GM19372 (cell line): ENCODE data around the gene PRPSAP1.
A peak's percentile ranks its signal among the peaks of the same experiment; 100 is the strongest.

Experiments used
- ATAC-seq: cut with Tn5 transposase; IDR thresholded peaks from one replicate; pipeline ENCODE4 v1.9.1; 2021; ENCODE audit warnings: mild to moderate bottlenecking, low read depth, moderate library complexity; ENCODE audit not compliant: unreplicated experiment

The PRPSAP1 gene, protein sequence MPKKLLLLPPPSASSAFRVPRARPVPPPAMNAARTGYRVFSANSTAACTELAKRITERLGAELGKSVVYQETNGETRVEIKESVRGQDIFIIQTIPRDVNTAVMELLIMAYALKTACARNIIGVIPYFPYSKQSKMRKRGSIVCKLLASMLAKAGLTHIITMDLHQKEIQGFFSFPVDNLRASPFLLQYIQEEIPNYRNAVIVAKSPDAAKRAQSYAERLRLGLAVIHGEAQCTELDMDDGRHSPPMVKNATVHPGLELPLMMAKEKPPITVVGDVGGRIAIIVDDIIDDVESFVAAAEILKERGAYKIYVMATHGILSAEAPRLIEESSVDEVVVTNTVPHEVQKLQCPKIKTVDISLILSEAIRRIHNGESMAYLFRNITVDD

DNA sequence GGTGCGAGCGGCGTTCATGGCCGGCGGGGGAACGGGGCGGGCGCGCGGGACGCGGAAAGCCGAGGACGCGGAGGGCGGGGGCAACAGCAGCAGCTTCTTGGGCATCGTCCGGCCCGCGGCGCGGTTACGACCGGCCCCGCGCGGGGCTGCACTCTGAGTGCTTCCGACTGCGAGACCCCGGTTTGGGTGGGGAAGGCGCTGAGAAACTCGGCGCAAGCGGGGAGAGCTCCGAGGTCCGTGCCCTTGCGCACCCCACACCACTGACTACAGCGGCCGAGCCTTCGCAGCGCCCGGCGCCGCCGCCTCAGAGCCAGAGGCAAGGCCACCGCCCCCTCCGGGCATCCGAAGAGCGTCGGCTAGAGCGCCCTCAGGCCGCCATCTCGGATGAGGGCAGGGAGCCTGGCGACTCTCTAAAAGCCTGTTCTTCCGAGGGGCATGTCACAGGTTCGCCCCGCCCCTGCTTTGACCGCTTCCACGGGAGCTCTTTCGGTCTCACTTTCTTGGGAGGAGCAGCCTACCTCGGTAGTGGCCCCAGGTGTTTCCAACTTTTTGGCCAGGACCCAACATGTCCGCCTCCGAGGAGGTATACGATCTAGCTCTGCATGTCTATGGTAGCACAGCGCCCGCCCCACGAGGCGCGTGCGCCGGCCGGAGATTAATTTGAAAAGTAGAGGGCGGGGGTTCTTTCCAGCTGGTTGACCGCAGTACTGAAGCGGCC lies at the start of gene PRPSAP1:
Gene PRPSAP1, minus strand, starts transcription at position 318 of the 718 bp plus-strand sequence. Its CDS starts 213 bp downstream, at position 105.
- peak; percentile 85 for ATAC-seq

DNA sequence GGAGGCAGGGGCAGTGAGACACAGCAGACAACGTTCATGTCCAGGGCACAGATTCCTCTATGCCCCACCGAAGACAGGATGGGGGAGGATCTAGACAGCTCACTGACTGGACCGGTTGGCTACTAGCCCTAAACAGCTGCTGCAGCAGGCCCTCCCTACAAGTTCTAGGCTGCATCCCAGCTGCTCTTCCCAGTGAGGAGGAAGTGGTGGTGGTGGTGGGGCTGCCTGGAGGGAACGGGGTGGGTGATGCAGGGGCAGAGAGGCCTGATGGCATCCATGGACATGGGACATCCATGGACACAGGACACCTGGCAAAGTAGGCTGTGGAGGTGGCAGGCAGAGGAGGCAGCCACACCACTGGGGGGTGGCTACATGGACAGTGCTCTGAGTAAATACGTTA lies 49.0 kb upstream of the PRPSAP1 start:
- no peak for ATAC-seq

DNA sequence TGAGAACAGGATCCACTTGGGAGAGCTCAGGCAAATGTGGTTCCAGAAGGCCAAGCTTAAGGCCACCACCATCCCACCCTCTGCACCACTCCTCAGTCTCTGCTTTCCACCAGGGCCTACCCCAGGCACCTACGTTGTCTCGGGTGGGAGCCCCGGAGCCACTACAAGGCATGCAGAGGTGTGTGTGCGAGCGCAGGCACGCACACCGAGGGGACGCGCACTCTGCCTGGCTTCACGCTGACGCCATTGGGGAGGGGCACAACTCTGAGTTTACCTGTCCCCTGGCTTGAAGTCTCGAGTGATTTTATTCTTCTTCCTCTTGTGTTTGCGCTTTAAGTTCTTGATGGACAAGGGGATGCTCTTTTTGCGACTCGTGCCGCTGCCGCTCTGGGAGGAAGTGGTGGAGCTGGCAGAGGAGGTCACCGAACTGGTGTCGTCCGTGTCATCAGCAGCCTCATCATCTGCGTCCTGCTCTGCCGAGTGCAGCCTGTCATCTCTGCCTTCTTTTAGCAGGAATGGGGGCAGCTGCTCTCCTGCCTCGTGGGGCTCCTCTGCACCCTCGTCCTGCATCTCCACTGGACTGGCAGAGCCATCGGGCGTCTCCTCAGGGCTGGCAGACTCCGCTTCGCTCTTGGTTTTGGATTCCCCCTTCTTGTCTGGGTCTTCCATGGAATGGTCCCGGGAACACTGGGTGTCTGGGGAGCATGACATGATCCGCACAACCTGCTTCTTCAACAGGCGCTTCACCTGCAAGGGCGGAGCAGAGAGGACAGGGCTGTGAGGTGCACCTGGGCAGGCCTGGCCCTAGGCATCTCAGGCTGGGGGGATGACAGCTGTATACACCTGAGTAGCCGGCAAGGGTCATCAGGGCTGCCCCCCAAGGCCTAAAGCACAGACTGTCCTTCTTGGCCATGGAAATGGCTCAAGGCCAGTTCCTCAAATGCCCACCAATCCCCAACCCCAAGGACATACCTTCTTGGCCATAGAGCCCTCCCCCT lies 45.8 kb upstream of the PRPSAP1 start:
- ATAC-seq, result no peak

DNA sequence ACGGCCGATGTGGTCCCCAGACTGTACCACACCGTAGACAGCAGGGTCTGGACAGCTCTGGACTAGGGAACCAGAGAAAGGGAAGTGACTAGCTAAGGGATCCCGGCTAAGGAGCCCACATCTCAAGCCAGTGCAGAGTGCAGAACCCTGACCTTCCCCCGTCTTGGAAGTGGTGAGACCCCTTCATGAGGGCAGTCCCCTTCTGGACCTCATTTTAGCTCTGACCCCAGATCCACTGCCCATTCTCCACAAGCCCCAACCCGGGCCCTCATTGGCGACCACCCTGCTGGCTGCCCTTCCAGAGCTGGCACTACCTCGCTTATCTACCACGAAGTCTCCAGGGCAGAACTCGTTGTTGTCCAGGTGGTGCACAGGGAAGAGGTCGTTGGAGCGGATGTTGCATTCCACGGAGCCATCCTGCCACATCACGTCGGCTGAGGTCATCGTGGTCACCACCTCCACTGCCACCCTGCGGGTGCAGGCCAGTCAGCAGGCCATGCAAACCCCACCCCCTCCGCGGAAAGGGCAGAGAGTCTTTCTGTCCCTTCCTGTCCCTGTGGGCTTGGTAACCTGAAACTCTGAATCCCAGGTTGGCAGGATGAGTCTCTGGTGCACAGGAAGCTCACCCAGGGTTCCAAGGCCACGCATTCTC lies 44.9 kb upstream of the PRPSAP1 start:
- no peak for ATAC-seq

DNA sequence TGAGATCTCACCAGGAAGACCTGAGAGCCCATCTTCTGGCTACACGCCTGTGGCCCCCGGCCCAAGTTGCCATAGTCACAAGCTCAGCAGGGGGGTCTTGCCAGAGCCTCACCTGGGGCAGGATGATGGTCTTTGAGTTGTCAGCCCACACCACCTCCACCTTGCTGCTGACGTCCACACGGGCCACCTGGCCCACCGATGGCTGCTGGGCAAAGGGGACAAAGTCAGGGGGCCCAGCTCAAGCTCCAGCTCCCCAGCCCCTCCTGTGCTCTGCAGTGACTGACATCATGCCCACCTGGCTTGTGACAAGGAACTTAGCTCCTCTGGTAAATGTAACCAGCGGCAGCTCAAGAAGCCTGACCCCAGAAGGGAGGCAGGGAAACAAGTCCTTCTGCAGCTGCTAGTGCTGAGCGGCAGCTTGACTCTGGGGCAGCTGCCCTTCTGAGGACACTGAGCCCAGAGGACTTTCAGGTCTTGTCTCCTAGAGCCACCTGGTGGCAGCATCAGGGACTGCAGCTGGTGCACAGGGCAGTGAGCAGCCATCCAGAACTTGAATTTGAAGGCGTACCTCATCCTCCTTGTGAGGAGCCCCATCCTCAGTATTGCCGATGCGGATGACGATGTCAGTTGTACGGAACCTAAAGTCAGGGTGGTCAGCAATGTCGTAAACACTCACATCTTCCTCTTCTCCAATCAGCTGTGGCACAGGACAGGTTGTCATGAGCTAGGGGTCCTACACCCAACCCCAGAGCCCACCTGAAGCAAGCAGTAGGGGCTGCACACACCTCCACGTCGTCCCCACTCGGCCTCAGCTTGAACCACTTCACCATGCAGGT lies 44.2 kb upstream of the PRPSAP1 start:
- ATAC-seq, result no peak

DNA sequence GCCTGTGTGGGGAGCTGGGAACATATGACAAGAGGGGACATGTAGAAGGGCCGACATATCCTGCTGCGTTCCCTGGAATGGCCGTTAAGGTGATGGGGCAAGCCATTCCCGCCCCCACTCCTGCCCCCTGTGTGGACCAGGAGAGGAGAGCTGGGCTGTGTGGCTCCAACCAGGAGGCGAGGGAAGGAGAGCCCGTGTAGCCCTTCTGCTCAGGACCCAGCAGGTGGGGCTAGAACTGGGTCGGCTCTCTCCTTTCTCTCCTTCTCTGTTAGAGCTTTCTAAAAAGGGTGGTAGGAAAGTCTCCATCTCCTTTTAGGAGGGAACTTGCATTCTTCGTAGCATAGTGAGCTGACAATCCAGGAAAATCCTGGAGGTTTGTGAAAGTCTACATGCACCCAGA lies 43.5 kb upstream of the PRPSAP1 start:
- no peak for ATAC-seq

DNA sequence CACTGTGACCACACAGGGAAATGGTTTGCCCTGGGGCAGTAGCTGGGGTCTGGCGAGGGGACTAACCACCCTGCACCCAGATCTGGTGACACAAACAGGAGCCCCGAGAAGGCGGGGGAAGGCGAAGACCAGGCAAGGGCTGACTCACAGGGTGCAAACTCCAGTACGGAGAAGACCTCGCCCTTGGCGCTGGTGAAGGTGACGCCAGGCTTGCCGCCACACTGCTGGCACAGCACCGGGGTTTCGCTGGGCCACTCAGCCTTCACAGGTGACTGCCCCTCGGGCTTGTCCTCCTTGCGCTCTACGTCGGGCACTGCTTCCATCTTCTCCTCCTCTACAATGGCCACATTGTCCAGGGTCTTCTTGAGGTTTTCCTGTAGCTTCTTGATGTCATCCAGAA lies 42.3 kb upstream of the PRPSAP1 start:
- ATAC-seq, result no peak

DNA sequence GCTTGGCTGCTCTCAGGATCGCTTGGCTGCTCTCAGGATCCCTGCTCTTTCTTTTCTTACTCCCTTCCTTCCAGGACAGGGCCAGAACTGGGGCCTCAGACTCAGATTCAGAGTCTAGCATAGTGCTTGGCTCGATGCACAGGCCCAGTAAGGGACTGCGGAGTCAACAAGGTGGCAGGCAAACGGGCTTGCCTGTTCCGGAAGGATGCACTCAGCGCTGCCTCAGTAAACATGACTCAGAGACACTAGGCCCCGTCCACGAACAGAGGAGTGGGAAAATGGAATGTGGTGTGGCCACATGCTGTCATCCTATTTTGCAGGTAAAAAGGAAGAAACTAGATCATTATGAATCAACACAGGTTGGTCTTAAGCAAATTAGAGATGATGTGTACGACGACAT lies 40.5 kb upstream of the PRPSAP1 start:
- ATAC-seq, result no peak

DNA sequence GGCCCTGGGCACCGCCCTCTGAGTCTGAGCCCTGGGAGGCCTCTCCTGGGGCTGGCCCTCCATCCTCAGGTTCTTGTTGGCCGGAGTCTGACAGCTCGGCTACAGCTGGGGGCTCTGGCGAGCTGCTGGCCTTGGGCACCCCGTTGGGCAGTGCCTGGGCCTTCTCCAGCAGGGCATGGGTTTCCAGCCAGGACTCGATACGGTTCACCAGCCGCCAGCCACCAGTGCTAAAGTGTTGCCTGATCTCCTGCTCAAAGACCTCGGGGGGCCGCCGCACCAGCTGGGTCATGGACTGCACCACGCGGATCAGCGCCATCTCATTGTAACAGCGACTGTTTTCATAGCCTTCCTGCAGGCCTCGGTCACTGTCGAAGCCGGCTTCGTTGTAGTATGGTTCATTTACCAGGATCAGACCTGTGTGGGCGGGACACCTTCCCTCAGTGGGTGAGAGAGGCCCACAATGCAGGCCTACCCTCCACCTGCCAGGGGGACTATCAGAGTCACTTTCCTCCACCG lies 37.5 kb upstream of the PRPSAP1 start:
- ATAC-seq, result no peak

DNA sequence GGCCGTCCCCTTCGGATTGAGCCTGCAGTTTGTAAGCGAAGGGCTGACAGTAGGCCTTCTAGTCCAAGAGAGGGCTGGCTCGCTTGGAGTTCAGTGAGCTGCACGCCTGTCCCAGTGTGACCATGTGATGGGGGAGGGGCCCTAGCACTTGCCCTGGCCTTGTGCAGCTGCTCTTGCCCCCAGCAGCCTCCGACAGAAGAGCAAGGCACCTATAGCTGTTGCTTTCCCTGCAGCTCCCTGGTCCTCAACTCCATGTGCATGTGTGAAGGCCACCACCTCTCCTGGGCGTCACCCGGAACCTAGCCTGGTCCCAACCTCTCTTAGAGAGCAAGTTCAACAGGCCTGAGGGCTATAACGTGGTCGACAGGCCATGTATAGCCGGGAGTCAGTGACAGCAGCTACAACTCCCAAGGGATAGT lies 36.3 kb upstream of the PRPSAP1 start:
- ATAC-seq, result no peak

DNA sequence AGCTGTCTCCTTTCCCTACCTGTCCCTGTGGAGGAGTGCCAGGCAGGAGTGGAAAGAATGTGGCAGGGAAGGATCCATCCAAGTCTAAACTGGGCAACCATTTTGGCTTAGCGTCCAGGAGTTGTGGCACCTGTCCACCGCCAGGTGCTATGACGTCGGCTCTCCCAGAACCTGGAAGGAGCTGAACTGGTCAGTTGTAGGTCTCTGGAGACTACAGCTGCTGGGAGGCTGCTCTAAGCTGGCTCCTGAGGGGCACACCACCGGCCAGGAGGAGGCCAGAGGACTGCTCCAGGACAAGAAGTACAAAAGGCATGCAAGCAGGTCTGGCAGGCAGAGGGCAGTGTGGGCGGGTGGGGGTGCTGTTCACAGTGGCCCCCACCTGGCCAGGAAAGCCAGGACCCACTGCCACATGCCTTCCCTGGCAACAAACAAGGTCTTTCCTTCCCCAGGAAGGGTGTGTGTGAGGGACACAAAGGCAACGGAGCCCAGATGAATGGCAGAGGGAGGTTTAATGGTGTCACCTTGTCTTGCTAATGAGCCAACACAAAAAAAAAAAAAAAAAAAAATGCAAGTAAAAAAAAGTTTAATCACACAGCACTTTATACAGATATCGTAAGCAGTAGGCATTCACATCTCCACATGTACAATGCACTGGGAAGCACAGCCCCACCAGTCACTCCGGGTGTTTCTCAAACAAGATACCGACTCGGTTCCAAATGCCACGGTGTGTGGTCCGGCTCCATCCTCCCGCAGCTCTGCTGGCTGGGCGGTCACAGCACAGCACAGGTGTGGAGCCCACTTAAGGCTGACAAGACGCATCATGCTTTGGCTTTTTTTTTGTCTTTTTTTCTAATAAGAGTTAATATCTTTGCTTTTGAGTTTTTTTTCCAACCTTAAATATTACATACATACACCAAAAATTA lies 35.5 kb upstream of the PRPSAP1 start:
- ATAC-seq, result no peak

DNA sequence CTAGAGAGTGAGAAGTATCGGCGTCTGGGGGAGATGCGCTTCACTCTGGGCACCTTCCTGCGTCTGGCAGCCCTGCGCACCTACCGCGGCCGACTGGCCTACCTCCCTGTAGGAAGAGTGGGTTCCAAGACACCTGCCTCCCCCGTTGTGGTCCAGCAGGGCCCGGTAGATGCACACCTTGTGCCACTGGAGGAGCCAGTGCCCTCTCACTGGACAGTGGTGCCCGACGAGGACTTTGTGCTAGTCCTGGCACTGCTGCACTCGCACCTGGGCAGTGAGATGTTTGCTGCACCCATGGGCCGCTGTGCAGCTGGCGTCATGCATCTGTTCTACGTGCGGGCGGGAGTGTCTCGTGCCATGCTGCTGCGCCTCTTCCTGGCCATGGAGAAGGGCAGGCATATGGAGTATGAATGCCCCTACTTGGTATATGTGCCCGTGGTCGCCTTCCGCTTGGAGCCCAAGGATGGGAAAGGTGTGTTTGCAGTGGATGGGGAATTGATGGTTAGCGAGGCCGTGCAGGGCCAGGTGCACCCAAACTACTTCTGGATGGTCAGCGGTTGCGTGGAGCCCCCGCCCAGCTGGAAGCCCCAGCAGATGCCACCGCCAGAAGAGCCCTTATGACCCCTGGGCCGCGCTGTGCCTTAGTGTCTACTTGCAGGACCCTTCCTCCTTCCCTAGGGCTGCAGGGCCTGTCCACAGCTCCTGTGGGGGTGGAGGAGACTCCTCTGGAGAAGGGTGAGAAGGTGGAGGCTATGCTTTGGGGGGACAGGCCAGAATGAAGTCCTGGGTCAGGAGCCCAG lies 33.5 kb upstream of the PRPSAP1 start:
- ATAC-seq, result no peak

DNA sequence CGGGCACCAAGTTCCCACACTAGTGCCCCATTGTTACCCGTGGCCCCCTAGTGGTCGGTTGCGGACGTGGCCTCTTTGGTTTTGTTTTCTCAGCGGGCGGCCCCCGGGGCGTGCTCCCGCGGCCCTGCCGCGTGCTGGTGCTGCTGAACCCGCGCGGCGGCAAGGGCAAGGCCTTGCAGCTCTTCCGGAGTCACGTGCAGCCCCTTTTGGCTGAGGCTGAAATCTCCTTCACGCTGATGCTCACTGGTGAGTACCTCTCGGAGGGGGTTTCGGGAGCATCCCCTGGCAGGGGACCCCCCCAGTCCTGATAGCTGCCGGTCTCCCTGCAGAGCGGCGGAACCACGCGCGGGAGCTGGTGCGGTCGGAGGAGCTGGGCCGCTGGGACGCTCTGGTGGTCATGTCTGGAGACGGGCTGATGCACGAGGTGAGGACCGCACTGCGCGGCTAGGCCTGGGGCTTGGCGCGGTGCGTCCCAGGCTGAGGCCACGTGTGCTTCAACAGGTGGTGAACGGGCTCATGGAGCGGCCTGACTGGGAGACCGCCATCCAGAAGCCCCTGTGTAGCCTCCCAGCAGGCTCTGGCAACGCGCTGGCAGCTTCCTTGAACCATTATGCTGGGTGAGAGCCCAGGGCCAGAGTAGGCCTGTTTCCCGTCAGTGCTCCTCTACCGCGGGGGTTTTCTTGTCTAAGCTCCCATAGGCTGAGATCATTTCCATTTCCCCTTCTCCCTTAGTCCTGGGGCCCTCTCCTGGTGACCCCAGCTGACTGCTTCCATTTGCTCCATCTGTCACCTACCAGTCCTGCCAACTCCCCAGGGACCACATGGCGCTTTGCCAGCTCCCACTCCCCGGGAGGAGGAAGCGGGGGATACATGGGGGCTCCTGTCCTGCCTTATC lies 32.4 kb upstream of the PRPSAP1 start:
- peak; percentile 43 for ATAC-seq

DNA sequence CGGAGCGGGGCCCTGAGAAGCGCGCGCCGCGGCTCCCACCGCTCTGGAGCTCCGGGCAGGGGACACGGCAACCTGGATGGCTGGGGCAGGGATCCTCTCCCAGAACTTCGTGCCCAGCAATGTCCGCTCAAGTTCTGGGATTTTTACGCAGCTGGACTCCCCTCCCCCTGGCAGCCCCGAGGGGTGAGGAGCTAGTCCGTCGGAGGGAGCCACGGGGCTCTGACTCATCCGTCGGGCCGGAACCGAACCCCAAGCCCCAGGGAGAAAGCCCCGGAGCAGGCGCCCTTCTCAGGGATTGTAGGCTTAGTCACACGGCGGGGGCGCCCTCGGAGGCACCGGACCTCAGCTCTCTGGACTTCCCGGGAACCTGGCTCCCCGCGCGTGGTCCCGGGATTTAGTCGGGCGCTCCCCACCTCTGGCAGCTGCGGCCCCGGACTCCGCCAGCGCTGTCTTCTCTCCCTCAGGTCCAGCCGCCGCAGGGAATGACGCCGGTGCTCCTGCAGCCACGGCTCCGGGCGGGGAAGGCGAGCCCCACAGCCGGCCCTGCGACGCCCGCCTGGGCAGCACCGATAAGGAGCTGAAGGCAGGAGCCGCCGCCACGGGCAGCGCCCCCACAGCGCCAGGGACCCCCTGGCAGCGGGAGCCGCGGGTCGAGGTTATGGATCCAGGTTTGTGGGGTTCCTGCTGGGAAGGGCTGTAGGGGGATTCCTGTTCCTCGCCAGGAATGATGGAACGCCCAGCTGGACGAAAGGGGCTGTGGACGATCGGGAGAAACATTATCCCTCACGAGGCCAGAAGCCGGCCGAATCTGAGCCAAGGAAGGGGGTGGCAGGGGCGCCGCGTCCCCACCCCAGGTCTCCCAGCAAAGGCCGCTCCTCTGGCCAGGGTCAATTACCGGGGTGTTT lies 31.5 kb upstream of the PRPSAP1 start:
- no peak for ATAC-seq

DNA sequence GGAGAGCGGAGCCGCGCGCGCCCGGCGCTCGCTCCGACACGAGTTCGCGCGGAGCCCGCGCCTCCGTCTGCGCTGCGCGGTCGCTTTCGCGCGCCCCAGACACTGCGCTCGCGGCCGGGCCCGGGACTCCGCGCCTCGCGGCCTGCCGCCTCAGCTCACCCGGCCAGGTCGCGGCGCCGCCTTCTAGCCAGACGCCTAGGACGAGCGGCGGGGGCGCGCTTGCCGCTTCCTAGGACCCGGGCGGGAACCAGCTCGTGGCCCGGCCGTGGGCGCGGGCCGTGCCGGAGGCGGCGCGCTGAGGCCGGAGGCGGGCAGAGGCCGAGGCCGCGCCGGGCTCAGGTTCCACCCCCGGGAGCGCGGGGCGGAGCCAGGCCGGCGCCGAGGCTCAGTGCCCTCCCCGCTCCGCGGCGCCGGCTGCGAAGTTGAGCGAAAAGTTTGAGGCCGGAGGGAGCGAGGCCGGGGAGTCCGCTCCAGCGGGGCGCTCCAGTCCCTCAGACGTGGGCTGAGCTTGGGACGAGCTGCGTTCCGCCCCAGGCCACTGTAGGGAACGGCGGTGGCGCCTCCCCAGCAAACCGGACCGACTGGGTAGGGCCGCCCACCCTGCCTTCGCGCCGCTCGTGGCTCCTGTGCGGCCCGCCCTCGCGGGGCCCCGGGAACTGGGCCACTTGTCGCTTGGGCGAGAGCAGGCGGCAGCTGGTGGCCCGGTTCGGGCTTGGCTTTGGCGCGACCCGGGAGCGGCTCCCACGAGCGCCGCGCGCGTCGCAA lies 30.7 kb upstream of the PRPSAP1 start, which contains the start of gene SPHK1:
Gene SPHK1, plus strand, starts transcription at position 388 of the 765 bp plus-strand sequence. CDS start 1,036 bp downstream, outside the sequence.
- peak; percentile 47 for ATAC-seq
